COLO829 (cell line): ENCODE data around the gene DLG2.

Experiments used
- DNase-seq: peaks from one replicate; pipeline ENCODE4 v3.0.0; 2012; ENCODE audit warnings: low spot score

DLG2 gene

GRCh38 chr11:84250834-84251613 lies 1376.1 kb downstream of the DLG2 start:
- DNase-seq = no peak

GRCh38 chr11:84249344-84250135 lies 1377.6 kb downstream of the DLG2 start:
- DNase-seq = no peak

GRCh38 chr11:84247926-84248325 lies 1379.2 kb downstream of the DLG2 start:
- DNase-seq = no peak

GRCh38 chr11:84247129-84247528 lies 1380.0 kb downstream of the DLG2 start:
- no peak for DNase-seq

GRCh38 chr11:84243629-84244263 lies 1383.4 kb downstream of the DLG2 start:
- DNase-seq = no peak

- DNase-seq = no peak
Observed at GRCh38 chr11:84241343-84242131, 1385.6 kb downstream of the DLG2 start.

- no peak for DNase-seq
Observed at GRCh38 chr11:84240847-84241246, 1386.3 kb downstream of the DLG2 start.

- no peak for DNase-seq
Observed at GRCh38 chr11:84236436-84236835, 1390.7 kb downstream of the DLG2 start.

- no peak for DNase-seq
Observed at GRCh38 chr11:84234462-84235202, 1392.5 kb downstream of the DLG2 start.

- DNase-seq = no peak
Observed at GRCh38 chr11:84234011-84234410, 1393.1 kb downstream of the DLG2 start.

GRCh38 chr11:84232511-84232910 lies 1394.6 kb downstream of the DLG2 start:
- DNase-seq = no peak

GRCh38 chr11:84230402-84230801 lies 1396.7 kb downstream of the DLG2 start:
- no peak for DNase-seq

GRCh38 chr11:84227970-84228665 lies 1399.0 kb downstream of the DLG2 start:
- no peak for DNase-seq

- no peak for DNase-seq
Observed at GRCh38 chr11:84224042-84224441, 1403.1 kb downstream of the DLG2 start.

GRCh38 chr11:84218318-84218717 lies 1408.8 kb downstream of the DLG2 start:
- no peak for DNase-seq

GRCh38 chr11:84215672-84216071 lies 1411.5 kb downstream of the DLG2 start:
- no peak for DNase-seq

GRCh38 chr11:84214557-84214956 lies 1412.6 kb downstream of the DLG2 start:
- no peak for DNase-seq

GRCh38 chr11:84212468-84213390 lies 1414.4 kb downstream of the DLG2 start:
- DNase-seq = no peak

- no peak for DNase-seq
Observed at GRCh38 chr11:84211896-84212295, 1415.2 kb downstream of the DLG2 start.

GRCh38 chr11:84194696-84195095 lies 1432.4 kb downstream of the DLG2 start:
- no peak for DNase-seq
